Erythroblast (primary cell): ENCODE results near the gene ZNF827.

ENCODE experiments used
- GATA1 ChIP-seq: IDR thresholded peaks from 2 replicates; pipeline ENCODE4 v1.6.1; 2011; ENCODE audit warnings: low read depth, mild to moderate bottlenecking, control low read depth, low read length, moderate library complexity
- POLR2A ChIP-seq: IDR thresholded peaks from 2 replicates; pipeline ENCODE4 v1.6.1; 2011; ENCODE audit warnings: mild to moderate bottlenecking, low read length

DNA sequence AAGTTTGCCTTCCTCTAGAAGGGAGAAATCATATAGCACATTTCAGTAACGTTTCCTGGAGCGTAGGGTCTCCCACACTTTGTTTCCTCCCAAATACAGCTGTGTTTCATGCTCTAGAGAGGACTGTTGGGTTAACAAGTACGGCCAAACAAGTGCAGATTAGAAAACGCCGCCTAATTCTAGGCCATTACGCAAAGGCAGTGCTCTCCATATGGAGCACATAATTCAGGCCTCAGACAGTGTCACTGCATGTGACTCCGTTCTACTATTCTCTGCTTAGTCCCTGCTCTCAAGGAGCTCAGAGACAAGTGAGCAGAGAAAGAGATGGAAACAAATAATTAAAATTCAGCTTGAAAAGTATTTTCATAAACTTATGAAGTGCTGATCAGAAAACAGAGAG, 11.6 kb downstream of the ZNF827 start:
- no peak for TF ChIP-seq POLR2A
- TF ChIP-seq GATA1: no peak
